GM18520 (cell line): ENCODE results near the gene AGBL5.

Experiments
- ATAC-seq: cut with Tn5 transposase; IDR thresholded peaks from one replicate; pipeline ENCODE4 v1.9.1; 2021; ENCODE audit not compliant: unreplicated experiment

The AGBL5 gene

GRCh38 chr2:27024188-27024587 is 27.3 kb upstream of the AGBL5 start:
- ATAC-seq: no peak

- ATAC-seq: no peak
Observed at GRCh38 chr2:27024812-27025211, 26.7 kb upstream of the AGBL5 start.

GRCh38 chr2:27025281-27025800 is 26.1 kb upstream of the AGBL5 start:
- ATAC-seq: no peak

GRCh38 chr2:27025861-27026851 is 25.3 kb upstream of the AGBL5 start:
- ATAC-seq: no peak

- ATAC-seq: no peak
Observed at GRCh38 chr2:27027211-27027651, 24.2 kb upstream of the AGBL5 start.

- ATAC-seq: no peak
Observed at GRCh38 chr2:27029051-27029450, 22.4 kb upstream of the AGBL5 start.

GRCh38 chr2:27032495-27033252 is 18.8 kb upstream of the AGBL5 start, which contains the start of gene TMEM214:
TSS of gene TMEM214 (plus strand) at chr2:27032965. CDS start at chr2:27033016, 51 bp downstream.
- ATAC-seq: peak; percentile 87

- ATAC-seq: no peak
Observed at GRCh38 chr2:27033253-27033852, 18.1 kb upstream of the AGBL5 start.

GRCh38 chr2:27038012-27038411 is 13.5 kb upstream of the AGBL5 start:
- no peak for ATAC-seq

GRCh38 chr2:27038631-27039339 is 12.7 kb upstream of the AGBL5 start:
- ATAC-seq: no peak

GRCh38 chr2:27039426-27039825 is 12.0 kb upstream of the AGBL5 start:
- ATAC-seq: no peak

- no peak for ATAC-seq
Observed at GRCh38 chr2:27039871-27040270, 11.6 kb upstream of the AGBL5 start.

- no peak for ATAC-seq
Observed at GRCh38 chr2:27040282-27040681, 11.2 kb upstream of the AGBL5 start.

GRCh38 chr2:27041752-27042151 is 9.7 kb upstream of the AGBL5 start:
- no peak for ATAC-seq

- no peak for ATAC-seq
Observed at GRCh38 chr2:27042159-27042661, 9.3 kb upstream of the AGBL5 start.

GRCh38 chr2:27042985-27043634 is 8.4 kb upstream of the AGBL5 start:
- no peak for ATAC-seq

GRCh38 chr2:27049422-27050280 is 1.8 kb upstream of the AGBL5 start:
- ATAC-seq: no peak

- ATAC-seq: peak; percentile 42
Observed at GRCh38 chr2:27050281-27050995, 1.0 kb upstream of the AGBL5 start.
